Keratinocyte (primary cell): ENCODE results near the gene SNRK. TPM values are rescaled to one million over a fixed set of nuclear protein-coding genes. Genes with fewer than 3 reads are reported as not detected.

ENCODE experiments used
- DNase-seq: peaks from one replicate; pipeline ENCODE4 v3.0.0-alpha.2; 2011; ENCODE audit warnings: low read depth, missing footprints, low spot score
- FAIRE-seq: peaks from 2 replicates; lab custom pipeline; 2011; peaks lifted over from hg19 to GRCh38; lab: Jason Lieb, UNC
- H2AFZ ChIP-seq: 2 replicates; pipeline ENCODE4 v1.6.0; 2012; ENCODE audit warnings: low read length, control low read depth, inconsistent platforms; ENCODE audit not compliant: control insufficient read depth
- H3K27ac ChIP-seq: 2 replicates; pipeline ENCODE4 v1.5.1; 2011; ENCODE audit warnings: low read length; ENCODE audit not compliant: control insufficient read depth, insufficient read depth
- H3K27me3 ChIP-seq: 3 replicates; pipeline ENCODE4 v1.6.0; 2011; ENCODE audit warnings: low read length; ENCODE audit not compliant: control insufficient read depth, insufficient read depth; ENCODE audit errors: extremely low read depth
- H3K36me3 ChIP-seq, 2 experiments: 2 replicates in 1 of 2; 3 replicates in 1 of 2; pipeline ENCODE4 v1.5.1; 2011; ENCODE audit warnings: low read length in 2 of 2, mild to moderate bottlenecking in 1 of 2; ENCODE audit not compliant: control insufficient read depth in 2 of 2, insufficient read depth in 2 of 2; ENCODE audit errors: extremely low read depth in 1 of 2
- H3K4me1 ChIP-seq: 3 replicates; pipeline ENCODE4 v1.5.1; 2011; ENCODE audit warnings: low read length; ENCODE audit not compliant: control insufficient read depth, insufficient read depth; ENCODE audit errors: extremely low read depth
- H3K4me2 ChIP-seq: 3 replicates; pipeline ENCODE4 v1.6.0; 2011; ENCODE audit warnings: low read depth, low read length; ENCODE audit not compliant: control insufficient read depth, insufficient read depth; ENCODE audit errors: extremely low read depth
- H3K4me3 ChIP-seq, 3 experiments: fragments of 200-600 bp in 1 of 3; sonication (generic) in 1 of 3; 2 replicates in 2 of 3; 3 replicates in 1 of 3; pipeline ENCODE4 v1.5.1; 2011 to 2016; ENCODE audit warnings: low read length in 3 of 3, mild to moderate bottlenecking in 3 of 3, control low read depth in 2 of 3, inconsistent platforms in 1 of 3, low read depth in 1 of 3, mixed read lengths in 1 of 3, mixed run types in 1 of 3, moderate library complexity in 1 of 3; ENCODE audit not compliant: control insufficient read depth in 2 of 3, insufficient read depth in 2 of 3; ENCODE audit errors: extremely low read depth in 1 of 3
- H3K79me2 ChIP-seq: 2 replicates; pipeline ENCODE4 v1.6.0; 2012; ENCODE audit warnings: low read length; ENCODE audit not compliant: control insufficient read depth, insufficient read depth
- H3K9ac ChIP-seq: 3 replicates; pipeline ENCODE4 v1.6.0; 2011; ENCODE audit warnings: low read length; ENCODE audit not compliant: control insufficient read depth, insufficient read depth; ENCODE audit errors: extremely low read depth
- H3K9me1 ChIP-seq: 3 replicates; pipeline ENCODE4 v1.6.0; 2011; ENCODE audit warnings: low read length; ENCODE audit not compliant: control insufficient read depth, insufficient read depth; ENCODE audit errors: extremely low read depth
- H3K9me3 ChIP-seq: 2 replicates; pipeline ENCODE4 v1.5.1; 2012; ENCODE audit warnings: low read depth, low read length; ENCODE audit not compliant: control insufficient read depth
- H4K20me1 ChIP-seq: 3 replicates; pipeline ENCODE4 v1.6.0; 2011; ENCODE audit warnings: low read length; ENCODE audit not compliant: control insufficient read depth, insufficient read depth; ENCODE audit errors: extremely low read depth
- CTCF ChIP-seq, 3 experiments: IDR thresholded peaks in 1 of 3; conservative IDR thresholded peaks in 1 of 3; optimal IDR thresholded peaks in 1 of 3; 2 replicates in 2 of 3; 3 replicates in 1 of 3; pipeline versions ENCODE3 to v1.5.1; 2011; ENCODE audit warnings: low read length in 3 of 3, mild to moderate bottlenecking in 3 of 3, moderate library complexity in 2 of 3, control low read depth in 1 of 3, inconsistent platforms in 1 of 3; ENCODE audit not compliant: insufficient read depth in 2 of 3; ENCODE audit errors: extremely low read depth in 1 of 3
- EZH2 ChIP-seq: IDR thresholded peaks from one replicate; pipeline ENCODE4 v1.6.1; 2012; ENCODE audit warnings: inconsistent platforms, mild to moderate bottlenecking, low read length, moderate library complexity
- dilution Hi-C: fragments of 300-500 bp; cut with MboI; formaldehyde crosslinking; loops from one replicate; pipeline ENCODE4 v1.7.0; 2020; ENCODE audit warnings: low sequenced_read_pairs; ENCODE audit not compliant: extremely low pct_ligation_motif_present
- polyA plus RNA-seq, 5 experiments: library from polyadenylated mRNA; depleted of rRNA in 3 of 5; stranded (reverse) in 3 of 5; stranded (forward) in 1 of 5; unstranded in 1 of 5; fragments of >200 nt; gene quantifications; 1 replicate in 1 of 5; 2 replicates in 3 of 5; 3 replicates in 1 of 5; pipeline versions ENCODE4 v1.2.1 to v1.2.3, GENCODE V29; 2011 to 2012; ENCODE audit warnings: missing spikeins in 2 of 5, low read depth in 1 of 5, low replicate concordance in 1 of 5

The SNRK gene
- polyA plus RNA-seq, 1 donor (not counting 4 experiments of a cell fraction or from before 2014, with no cell fraction given): 15.7 TPM

- peaks cover 4% of the 10 kb centered on the region for H3K4me1 ChIP-seq
These were observed 17.7 kb upstream of the SNRK start for GRCh38 chr3:43268636-43269035.

GRCh38 chr3:43270078-43270477 is 16.3 kb upstream of the SNRK start:
- no peaks in the 10 kb centered on the region for H3K36me3 ChIP-seq
- H3K4me2 ChIP-seq: no peak overlapping the region
- H3K79me2 ChIP-seq: no peaks in the 10 kb centered on the region
- no peaks in the 10 kb centered on the region for H3K27me3 ChIP-seq
- no peaks in the 10 kb centered on the region for H3K9me3 ChIP-seq
- no peak overlapping the region for H3K4me3 ChIP-seq
- H3K4me1 ChIP-seq: peaks cover 4% of the 10 kb centered on the region
- TF ChIP-seq EZH2 (no peak), CTCF (optimal IDR thresholded peaks at IDR 0.05 in 1 of 3, IDR thresholded peaks at IDR 0.05 in 1 of 3, conservative IDR thresholded peaks at IDR 0.05 in 1 of 3; ENCODE audit: extremely low read depth in 1 of 3, insufficient read depth in 2 of 3, low read length in 3 of 3) (no peak)
- DNase-seq (no peak), FAIRE-seq (no peak)
- no peak overlapping the region for H3K9ac ChIP-seq
- H3K27ac ChIP-seq: no peak overlapping the region
- H4K20me1 ChIP-seq: no peaks in the 10 kb centered on the region
- H2AFZ ChIP-seq: no peak overlapping the region
- no peaks in the 10 kb centered on the region for H3K9me1 ChIP-seq
- dilution Hi-C loops: no loop called here

More at GRCh38 chr3:43268636-43269035, 17.7 kb upstream of the SNRK start:
- no peak overlapping the region for H3K4me3 ChIP-seq
- no peak overlapping the region for H3K4me2 ChIP-seq
- TF ChIP-seq CTCF (optimal IDR thresholded peaks at IDR 0.05 in 1 of 3, IDR thresholded peaks at IDR 0.05 in 1 of 3, conservative IDR thresholded peaks at IDR 0.05 in 1 of 3; ENCODE audit: extremely low read depth in 1 of 3, insufficient read depth in 2 of 3, low read length in 3 of 3) (no peak), EZH2 (no peak)
- no peak for DNase-seq
- no peaks in the 10 kb centered on the region for H4K20me1 ChIP-seq
- no peak overlapping the region for H3K9ac ChIP-seq
- no peak for FAIRE-seq
- no peak overlapping the region for H3K27ac ChIP-seq
- no peak overlapping the region for H2AFZ ChIP-seq
- no peaks in the 10 kb centered on the region for H3K36me3 ChIP-seq
- no peaks in the 10 kb centered on the region for H3K27me3 ChIP-seq
- no peaks in the 10 kb centered on the region for H3K9me3 ChIP-seq
- no peaks in the 10 kb centered on the region for H3K9me1 ChIP-seq
- dilution Hi-C loops: no loop called here
- H3K79me2 ChIP-seq: no peaks in the 10 kb centered on the region
